Amniotic epithelial cell (primary cell): Measurements from ENCODE around the gene TLE4.
A peak's percentile ranks its signal among the peaks of the same experiment; 100 is the strongest.
"Not testable (repeated sequence)": the region's sequence is repeated elsewhere in the genome, so short reads cannot be mapped to it uniquely, and the experiment has no call there.

Experiments used
- DNase-seq: peaks from one replicate; pipeline ENCODE4 v3.0.0-alpha.2; 2010; ENCODE audit warnings: low read depth

TLE4 gene

GRCh38 chr9:79571309-79572031 lies at the start of gene TLE4:
Gene TLE4, plus strand, starts transcription at chr9:79571965. Its CDS starts 826 bp downstream, at chr9:79572791.
- peak; percentile 100 for DNase-seq

- no peak for DNase-seq
These were observed 49.0 kb upstream of the TLE4 start for GRCh38 chr9:79522793-79523192.

GRCh38 chr9:79524266-79524665 lies 47.5 kb upstream of the TLE4 start:
- peak; percentile 40 for DNase-seq

GRCh38 chr9:79526149-79526672 lies 45.6 kb upstream of the TLE4 start:
- DNase-seq: no peak

- no peak for DNase-seq
These were observed 36.2 kb upstream of the TLE4 start for GRCh38 chr9:79535534-79535933.

- DNase-seq: no peak
These were observed 33.9 kb upstream of the TLE4 start for GRCh38 chr9:79537838-79538237.

GRCh38 chr9:79542735-79543620 lies 28.8 kb upstream of the TLE4 start:
- DNase-seq: no peak

- not testable (repeated sequence) for DNase-seq
These were observed 27.4 kb upstream of the TLE4 start for GRCh38 chr9:79544375-79544774.

GRCh38 chr9:79551586-79551985 lies 20.2 kb upstream of the TLE4 start:
- DNase-seq: no peak

GRCh38 chr9:79551994-79552393 lies 19.8 kb upstream of the TLE4 start:
- no peak for DNase-seq

GRCh38 chr9:79555474-79556089 lies 16.2 kb upstream of the TLE4 start:
- DNase-seq: no peak

GRCh38 chr9:79559495-79560181 lies 12.1 kb upstream of the TLE4 start:
- DNase-seq: no peak

- no peak for DNase-seq
These were observed 8.9 kb upstream of the TLE4 start for GRCh38 chr9:79562749-79563386.

GRCh38 chr9:79564105-79564504 lies 7.7 kb upstream of the TLE4 start:
- DNase-seq: no peak

- no peak for DNase-seq
These were observed 6.5 kb upstream of the TLE4 start for GRCh38 chr9:79565245-79565644.

GRCh38 chr9:79567671-79568098 lies 4.1 kb upstream of the TLE4 start:
- no peak for DNase-seq

- no peak for DNase-seq
These were observed 3.2 kb upstream of the TLE4 start for GRCh38 chr9:79568337-79569101.

GRCh38 chr9:79569814-79570447 lies 1.8 kb upstream of the TLE4 start:
- no peak for DNase-seq

- DNase-seq: peak; percentile 35
These were observed 1.1 kb upstream of the TLE4 start for GRCh38 chr9:79570448-79571308.
